Measurements from ENCODE around the gene TACC2.
"Not testable (repeated sequence)": the region's sequence is repeated elsewhere in the genome, so short reads cannot be mapped to it uniquely, and the experiment has no call there.

TACC2 gene, protein sequence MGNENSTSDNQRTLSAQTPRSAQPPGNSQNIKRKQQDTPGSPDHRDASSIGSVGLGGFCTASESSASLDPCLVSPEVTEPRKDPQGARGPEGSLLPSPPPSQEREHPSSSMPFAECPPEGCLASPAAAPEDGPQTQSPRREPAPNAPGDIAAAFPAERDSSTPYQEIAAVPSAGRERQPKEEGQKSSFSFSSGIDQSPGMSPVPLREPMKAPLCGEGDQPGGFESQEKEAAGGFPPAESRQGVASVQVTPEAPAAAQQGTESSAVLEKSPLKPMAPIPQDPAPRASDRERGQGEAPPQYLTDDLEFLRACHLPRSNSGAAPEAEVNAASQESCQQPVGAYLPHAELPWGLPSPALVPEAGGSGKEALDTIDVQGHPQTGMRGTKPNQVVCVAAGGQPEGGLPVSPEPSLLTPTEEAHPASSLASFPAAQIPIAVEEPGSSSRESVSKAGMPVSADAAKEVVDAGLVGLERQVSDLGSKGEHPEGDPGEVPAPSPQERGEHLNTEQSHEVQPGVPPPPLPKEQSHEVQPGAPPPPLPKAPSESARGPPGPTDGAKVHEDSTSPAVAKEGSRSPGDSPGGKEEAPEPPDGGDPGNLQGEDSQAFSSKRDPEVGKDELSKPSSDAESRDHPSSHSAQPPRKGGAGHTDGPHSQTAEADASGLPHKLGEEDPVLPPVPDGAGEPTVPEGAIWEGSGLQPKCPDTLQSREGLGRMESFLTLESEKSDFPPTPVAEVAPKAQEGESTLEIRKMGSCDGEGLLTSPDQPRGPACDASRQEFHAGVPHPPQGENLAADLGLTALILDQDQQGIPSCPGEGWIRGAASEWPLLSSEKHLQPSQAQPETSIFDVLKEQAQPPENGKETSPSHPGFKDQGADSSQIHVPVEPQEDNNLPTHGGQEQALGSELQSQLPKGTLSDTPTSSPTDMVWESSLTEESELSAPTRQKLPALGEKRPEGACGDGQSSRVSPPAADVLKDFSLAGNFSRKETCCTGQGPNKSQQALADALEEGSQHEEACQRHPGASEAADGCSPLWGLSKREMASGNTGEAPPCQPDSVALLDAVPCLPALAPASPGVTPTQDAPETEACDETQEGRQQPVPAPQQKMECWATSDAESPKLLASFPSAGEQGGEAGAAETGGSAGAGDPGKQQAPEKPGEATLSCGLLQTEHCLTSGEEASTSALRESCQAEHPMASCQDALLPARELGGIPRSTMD (N-terminal part only)

DNA sequence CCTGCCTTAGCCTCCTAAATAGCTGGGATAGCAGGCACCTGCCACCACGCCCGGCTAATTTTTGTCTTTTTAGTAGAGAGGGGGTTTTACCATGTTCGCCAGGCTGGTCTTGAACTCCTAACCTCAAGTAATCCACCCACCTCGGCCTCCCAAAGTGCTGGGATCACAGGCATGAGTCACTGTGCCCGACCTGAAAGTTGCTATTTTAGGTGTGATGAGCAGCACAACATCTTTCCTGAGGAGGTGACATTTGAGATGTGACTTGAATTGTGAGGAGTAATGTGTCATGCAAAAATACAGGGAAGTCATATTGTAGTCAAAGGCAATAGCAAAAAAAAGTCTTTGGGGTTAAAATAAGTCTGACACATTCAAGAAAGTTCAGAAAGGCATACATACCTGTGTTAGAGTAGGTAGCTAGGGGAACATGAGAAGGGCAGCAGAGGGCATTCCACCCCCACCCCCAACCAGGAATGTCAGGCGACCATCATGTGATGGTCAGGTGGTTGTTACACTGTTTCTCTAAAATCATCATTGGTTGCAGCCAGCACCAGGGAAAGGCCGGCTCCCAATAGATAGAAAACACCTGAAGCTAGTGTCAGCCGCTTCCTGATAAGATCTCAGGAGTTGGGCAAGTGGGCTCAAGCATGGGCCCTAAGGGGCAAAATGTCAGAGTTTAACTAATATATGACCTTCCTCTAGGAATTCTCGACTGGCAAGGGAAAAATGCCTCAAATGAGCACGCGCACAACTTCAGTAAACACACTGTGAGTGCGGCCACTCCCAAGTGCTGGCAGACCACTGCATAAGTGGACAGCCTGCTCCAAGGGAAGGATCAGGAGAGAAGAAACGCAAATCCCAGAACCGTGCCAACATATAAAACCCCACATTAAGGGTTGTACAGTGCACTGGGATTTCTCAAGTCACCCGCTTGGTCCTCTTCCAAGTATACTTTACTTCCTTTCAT, at the start of gene TACC2:
TACC2 (plus strand) TSS at position 803 of the 964 bp plus-strand sequence. CDS start 32,819 bp downstream, outside the sequence.
- DNase-seq (ENCODE audit: low read depth in 4 of 4, low spot score in 1 of 4), result no peak

DNA sequence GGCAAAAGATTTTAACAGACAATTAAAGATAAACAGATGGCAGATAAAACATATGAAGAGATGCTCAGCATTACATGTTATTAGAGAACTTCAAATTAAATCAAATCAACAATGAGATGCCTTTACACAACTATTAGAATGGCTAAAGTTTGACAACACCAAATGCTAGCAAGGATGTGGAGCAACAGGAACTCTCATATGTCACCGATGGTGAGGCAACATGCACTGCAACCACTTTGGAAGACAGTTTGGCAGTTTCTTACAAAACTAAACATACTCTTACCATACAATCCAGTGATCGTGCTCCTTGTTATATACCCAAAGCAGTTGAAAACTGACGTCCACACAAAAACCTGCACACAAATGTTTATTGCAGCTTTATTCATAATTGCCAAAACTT, 47.4 kb upstream of the TACC2 start:
- DNase-seq (ENCODE audit: low read depth in 4 of 4, low spot score in 1 of 4), result no peak

DNA sequence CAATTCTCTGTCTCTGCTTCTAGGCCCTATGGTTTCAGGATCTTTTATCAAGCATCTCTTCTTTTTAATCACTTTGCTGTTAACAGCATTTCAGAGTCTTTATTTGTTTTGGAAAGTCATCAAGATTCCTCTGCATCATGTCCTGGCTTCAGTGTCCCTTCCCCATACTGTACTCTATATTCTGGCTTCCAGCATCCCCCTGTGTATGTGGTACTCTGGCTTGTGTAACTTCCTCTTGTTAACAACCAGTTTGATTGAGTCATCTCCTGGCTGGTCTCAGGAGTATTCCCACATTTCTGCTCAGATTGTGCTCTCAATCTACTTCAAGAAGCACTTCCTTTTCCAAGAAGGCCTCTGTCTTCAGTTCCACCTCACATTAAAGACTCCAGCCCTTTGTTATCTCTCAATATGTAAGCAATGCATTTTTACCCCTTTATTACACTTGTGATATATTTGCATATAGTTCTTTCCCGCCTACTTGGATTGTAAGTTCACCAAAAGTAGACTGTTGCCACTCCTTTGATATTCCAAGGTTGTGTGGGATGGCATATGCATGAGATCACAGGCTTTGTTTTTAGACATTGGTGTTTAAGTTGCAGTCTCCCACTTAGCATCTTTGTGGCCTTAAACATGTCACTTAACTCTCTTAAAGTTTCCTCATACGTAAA, 46.1 kb upstream of the TACC2 start:
- DNase-seq (ENCODE audit: low read depth in 4 of 4, low spot score in 1 of 4), result no peak

DNA sequence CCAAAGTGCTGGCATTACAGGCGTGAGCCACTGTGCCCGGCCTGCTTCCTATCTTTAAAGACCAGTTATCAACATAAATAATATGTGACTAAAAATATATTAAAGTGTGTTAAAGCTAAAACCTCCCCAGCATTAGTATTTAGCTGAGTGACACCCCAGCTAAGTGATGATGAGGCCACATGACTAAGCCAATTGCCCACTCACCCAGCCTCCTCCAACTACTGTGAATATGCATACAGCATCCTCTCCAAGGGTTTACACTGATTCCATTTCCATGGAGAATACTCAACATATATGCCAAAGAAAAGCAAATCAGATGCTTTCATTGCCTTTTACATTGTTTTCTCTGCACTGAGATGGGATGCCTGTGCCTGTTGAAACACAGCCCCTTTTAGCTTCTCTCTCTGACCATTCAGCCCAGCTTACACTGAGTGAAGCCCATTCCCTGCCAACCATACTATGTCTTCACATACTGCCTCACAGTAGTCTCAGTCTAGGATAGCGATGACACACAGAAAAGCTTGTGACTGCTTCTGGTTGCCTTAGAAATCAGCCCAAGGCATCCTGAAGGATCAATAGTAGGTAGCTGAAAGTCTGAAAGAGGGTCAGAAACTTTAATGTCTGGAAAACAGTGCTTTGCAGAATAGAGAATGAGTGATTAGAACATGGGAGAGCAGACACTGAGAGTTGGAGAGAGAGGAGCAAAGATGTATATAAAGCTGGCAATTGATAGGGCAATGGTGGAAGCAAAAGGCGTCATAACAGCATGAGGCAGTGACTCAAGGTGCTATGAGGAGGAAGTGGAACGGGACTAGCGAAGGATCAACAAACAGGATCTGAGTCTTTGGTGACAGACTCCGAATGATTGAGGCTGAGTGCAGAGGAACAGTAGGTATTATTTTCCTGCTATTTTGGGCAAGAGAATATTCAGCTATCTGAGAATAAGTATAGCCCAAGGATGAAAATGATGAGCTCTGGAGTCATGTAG, 41.3 kb upstream of the TACC2 start:
- no peak for DNase-seq (ENCODE audit: low read depth in 4 of 4, low spot score in 1 of 4)

DNA sequence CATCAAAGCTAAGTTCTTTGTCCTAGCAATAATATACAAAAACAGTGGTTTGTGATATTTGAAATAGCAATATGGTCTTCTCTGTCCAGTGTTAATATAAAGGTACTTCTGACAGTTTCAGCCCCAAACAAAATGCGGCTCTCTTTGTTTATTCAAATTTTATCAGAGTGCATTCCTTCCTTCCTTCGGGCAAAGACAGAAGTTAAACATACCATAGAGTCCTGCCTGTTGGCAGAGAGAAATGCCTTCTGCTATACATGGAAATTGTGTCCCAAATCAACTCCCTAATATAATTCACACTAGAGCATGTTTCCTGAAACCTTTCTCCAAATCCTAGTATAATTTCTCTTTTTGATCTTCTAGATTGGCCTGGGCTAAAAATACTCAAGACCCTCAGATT, 39.9 kb upstream of the TACC2 start:
- DNase-seq (ENCODE audit: low read depth in 4 of 4, low spot score in 1 of 4), result no peak

DNA sequence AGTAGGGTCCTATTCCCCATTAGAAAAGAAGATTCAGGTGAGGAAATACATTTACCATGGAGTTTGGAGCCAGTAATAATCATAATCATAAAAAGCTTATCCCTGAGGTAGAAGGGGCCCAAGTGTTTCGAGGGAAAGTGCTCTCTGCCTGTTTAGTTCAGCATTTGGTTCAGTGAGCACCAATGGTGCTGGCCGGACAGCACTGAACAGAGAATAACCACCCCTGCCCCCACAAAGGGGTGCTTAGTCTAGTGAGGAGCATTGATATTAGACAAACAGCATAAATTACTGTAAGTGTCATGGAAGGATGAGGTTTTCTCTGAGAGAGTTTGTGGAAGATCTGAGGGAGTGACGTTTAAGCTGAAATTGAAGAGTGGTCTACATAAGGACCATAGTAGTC, 39.5 kb upstream of the TACC2 start:
- DNase-seq (ENCODE audit: low read depth in 4 of 4, low spot score in 1 of 4), result no peak

DNA sequence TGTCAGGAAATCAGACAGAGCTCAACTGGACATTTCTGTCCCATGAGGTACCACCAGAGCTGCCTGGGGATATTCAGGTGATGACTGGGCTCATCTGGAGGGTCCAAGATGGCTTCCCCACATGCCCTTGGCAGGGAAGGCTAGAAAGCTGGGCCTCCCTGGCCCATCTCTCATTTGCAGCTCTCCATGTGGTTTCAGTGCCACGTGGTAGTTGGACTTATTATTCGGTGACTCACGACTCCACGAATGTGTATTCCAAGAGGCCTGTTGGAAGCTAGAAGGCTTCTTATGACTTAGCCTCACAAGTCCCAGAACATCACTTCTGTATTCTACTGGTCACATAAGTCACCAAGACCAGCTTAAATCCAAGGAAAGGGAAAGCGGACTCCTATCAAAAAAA, 36.7 kb upstream of the TACC2 start:
- DNase-seq (ENCODE audit: low read depth in 4 of 4, low spot score in 1 of 4), result no peak

DNA sequence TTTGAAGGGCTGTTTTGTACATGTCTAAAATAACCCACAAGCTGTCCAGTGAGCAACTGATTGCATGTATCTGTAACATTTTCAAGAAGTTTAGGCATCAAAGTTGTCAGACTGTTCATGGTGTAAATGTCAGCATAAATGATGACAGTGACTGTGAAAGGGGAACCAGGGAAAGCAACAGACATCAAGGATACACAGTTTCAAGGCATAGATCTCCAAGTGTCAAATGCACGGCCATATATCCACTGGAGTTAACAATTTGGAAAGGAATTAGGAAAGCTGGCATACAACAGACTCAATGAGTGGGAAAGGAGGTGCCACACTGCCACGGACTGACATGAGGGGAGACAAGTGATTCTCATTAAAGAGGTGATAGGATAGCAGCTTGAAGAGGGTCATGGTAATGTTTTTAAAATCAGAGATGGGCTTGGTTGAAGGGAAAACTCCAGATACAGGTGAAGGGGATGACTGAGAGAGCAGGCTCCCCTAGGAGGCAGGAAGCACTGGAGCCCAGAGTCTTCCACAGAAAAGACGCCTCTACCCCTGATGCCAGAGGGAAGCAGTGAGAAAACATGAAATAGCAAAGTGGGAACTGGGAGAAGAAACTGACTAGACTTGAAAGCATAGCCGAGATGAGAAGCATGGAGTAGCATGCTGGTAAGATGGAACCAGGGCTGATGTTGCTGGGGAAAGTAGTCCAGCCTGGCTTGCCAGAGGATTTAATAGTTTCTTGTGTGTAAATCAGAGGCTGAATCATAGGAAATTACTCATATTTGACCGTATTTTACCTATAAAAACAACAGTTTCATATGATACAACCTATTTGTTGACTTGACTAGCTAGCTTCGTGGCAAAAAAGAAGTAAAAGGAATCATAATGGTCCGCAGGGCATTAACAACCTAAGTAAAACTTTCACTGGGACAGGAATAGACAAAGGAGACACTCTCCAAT, 32.6 kb upstream of the TACC2 start:
- DNase-seq (ENCODE audit: low read depth in 4 of 4, low spot score in 1 of 4), result no peak

DNA sequence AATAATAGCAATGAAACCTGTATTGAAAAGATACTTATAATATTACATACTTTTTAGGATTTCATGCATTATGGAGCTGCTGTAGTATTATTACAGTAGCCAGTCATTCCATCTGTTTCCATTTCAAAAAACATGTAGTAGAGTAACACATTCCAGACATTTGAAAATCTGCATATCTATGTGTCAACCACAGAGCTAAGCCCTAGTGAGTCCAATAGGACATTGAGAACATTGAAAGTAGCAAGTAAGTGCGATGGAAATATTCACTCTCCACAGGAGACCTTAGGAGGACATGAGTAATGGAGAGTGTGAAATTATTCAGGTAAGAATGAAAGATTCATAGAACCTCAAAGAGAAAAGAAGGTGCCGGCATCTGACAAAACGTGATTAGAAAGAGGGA, 29.3 kb upstream of the TACC2 start:
- no peak for DNase-seq (ENCODE audit: low read depth in 4 of 4, low spot score in 1 of 4)

DNA sequence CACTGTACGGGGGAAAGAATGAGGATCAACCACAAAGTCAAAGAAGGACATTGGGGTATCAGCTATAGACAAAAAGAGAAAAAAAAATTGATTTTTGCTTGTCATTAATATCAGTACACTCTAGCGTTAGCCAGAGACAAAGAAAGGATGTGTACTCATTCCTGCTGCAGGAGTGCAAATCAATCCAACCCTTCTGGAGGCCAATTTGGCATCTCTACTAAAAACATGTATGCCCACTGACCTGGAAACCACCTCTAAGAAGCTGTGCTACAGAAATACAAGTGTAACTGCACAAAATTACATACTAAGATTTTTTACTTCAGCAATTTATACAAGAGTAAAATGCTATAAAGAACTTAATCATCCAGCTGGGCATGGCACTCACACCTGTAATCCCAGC, 27.5 kb upstream of the TACC2 start:
- DNase-seq (ENCODE audit: low read depth in 4 of 4, low spot score in 1 of 4), result no peak

DNA sequence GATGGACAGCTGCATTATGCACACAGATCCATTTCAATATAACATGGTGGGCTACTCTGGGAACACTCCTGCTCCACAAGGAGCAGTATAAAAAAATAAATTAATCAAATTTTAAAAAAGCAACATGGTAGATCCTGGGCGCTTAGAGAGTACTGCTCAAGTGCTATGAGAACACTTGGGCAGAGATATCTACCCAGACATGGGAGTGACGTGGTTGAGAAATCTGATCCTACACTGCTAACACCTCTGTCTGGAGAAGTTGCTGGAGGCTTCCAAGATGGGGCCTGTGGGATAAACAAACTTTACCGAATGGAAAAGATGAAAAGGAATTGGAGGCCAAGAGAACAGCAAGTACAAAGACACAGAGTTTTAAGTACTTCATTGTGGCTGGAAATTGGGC, 23.0 kb upstream of the TACC2 start:
- DNase-seq (ENCODE audit: low read depth in 4 of 4, low spot score in 1 of 4), result no peak

DNA sequence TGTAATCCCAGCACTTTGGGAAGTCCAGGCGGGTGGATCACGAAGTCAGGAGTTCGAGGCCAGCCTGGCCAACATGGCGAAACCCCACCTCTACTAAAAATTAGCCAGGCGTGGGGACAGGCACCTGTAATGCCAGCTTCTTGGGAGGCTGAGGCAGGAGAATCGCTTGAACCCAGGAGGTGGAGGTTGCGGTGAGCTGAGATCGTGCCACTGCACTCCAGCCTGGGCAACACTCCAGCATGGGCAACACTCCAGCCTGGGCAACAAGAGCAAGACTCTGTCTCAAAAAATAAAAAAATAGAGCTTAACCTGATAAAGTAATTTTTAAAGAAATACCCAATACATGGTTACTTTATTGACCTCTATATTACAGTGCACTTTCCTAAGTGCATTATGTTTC, 19.9 kb upstream of the TACC2 start:
- DNase-seq (ENCODE audit: low read depth in 4 of 4, low spot score in 1 of 4), result not testable (repeated sequence)

DNA sequence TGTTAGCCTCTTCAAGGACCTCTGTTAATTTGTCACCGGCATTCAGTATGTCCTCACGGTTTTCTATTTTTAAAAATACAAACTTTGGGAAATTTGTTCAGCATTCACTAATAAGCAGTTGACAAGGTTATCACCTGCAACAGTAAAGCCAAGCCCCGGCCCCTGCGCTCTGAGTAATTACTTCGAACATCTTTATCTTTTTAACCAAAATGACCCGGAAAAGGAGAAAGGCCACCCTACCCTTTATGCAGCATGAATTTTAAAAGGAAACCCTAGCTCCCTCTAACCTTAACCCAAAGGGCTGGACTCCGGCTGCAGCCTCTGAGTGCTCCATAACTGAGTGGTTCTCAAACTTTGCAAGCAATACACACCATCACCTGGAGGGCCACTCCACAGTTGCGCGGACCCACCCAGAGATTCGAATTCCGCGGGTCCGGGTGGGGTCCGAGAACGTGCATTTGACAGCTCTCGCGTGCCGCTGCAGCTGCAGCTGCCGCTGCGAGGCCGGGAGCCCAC, 14.9 kb upstream of the TACC2 start:
- DNase-seq (ENCODE audit: low read depth in 4 of 4, low spot score in 1 of 4), result no peak

DNA sequence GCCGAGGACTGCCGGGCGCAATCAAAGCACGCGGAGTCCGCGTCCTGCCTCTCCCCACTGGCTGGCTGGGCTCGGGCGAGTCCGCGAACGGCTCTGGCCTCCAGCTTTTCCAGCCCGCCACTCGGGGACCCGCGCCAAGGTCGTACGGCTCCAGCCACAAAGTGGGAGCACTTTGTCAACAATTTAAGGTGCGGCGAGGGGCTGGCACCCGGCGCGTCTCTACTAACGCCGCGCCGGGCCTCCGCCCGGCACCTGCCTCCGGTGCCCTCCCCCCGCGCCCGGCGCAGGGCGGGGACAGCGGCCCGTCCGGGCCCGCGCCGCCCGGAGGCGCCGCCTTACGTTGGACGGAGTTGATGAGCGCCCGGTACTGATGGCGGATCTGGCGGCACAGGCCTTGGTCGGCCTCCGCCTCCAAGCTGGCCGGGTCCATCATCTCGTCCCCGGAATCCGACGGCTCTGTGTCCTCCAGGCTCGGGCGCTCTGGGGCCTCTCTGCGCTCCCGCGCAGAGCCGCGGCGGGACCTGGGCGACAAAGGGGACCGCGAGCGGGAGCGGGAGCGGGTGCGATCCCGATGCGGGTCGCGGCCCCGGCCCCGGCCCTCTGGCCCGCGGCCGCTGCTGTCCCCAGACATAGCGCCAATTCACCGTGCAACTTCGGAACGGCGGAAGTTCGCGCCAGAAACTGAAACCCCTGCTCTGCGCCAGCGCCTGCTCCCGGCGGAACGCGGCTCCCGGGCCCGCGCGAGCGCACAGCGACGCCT, 14.2 kb upstream of the TACC2 start, which contains the start of gene NSMCE4A:
NSMCE4A (minus strand) TSS at position 683 of the 760 bp plus-strand sequence; CDS start at position 631, 52 bp downstream.
- DNase-seq (ENCODE audit: low read depth in 4 of 4, low spot score in 1 of 4), result peak; percentile 45 to 69 (median 58)

DNA sequence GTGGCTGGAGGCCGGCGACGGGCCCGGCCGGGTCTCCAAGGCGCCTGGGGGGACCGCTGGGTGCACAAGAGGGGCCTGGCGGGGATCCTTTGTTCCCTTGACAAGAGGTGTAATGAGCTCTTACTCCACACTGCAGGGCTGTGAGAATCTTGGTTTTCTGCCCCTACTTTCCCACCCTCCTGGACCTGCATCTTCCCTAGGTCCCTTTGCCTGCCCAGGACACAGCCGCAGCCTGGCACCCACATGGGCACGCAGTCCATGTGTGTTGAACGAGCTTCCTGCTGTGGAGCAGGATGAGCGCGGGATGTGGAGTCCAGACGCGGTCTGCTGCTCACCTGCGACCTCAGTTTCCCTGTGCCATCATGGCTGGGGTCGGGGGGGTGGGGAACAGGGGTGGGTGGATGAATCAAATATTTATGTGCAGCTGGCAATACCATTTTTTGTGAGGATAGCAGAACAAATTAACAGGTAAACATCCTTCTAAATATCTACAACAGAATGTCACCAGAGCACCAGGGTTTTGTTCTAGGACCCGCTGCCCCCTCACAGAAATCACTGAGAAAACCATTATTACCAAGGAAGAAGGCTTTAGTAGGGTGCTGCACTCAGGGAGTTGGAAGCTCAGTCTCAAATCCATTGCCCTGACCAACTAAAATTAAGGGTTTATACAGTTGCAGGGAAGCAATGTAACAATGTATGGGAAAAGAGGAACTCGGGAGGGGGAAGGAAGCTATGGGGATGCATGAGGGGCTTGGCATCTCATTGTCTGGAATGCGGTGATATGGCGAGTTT, 13.5 kb upstream of the TACC2 start:
- DNase-seq (ENCODE audit: low read depth in 4 of 4, low spot score in 1 of 4), result no peak

DNA sequence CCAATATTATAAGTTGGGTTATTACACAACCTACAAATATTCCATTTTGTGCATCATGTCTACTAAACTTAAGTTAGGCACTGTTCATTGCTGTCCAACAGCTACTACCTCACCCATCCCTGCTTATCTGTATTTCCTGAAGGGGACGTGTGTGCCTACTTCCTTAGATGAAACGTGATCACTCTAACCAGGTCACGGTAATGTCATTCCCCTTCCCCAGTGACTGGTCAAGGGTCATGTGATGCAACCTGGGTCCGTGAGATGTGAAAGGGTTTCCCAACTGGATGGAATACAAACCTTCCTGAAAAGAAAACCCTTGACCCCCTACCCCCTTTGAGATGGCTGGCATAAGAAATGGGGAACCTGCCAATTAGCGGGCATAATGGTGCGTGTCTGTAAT, 12.4 kb upstream of the TACC2 start:
- no peak for DNase-seq (ENCODE audit: low read depth in 4 of 4, low spot score in 1 of 4)
